ENCODE measurements around the gene ATXN7L1.

DNA sequence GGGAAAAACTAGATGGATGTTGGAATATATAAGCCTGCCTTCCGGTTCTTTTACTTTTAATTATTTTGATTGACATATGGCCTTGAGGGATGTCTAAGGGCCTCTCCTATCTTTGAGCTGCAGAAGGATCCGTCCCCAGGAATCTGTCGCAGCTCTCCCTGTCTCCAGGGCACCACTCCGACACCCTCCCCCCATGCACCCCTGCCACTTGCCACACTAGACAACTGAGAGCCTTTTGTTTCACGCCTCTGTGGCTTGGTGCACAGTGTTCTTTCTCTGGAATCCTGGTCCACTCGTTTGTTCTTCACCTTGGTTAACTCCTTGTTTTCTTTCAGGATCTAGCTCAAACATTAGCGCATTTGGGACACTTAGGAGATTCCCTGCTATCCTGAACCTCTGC, 171.0 kb downstream of the ATXN7L1 start:
- TF ChIP-seq CTCF (conservative IDR thresholded peaks at IDR 0.05; ENCODE audit: low read length) (no peak), EZH2phosphoT487 (IDR thresholded peaks at IDR 0.05; ENCODE audit: borderline replicate concordance, low read depth, low read length) (no peak)

Data from OCI-LY7 (cell line).